ENCODE data around the gene ACKR3.

- TF ChIP-seq CTCF (IDR thresholded peaks at IDR 0.05) = no peak
- no peak for TF ChIP-seq POLR2A (IDR thresholded peaks at IDR 0.05)
These were observed 23.0 kb upstream of the ACKR3 start for GRCh38 chr2:236546561-236547002.
